Measurements from ENCODE around the gene EDC3. TPM values are rescaled to one million over a fixed set of nuclear protein-coding genes. Genes with fewer than 3 reads are reported as not detected.

The EDC3 gene
- total RNA-seq, 1 experiment from 2014 or later: 45.1 TPM

- no TSS peak for BruUV-seq (replicated peaks)
- ATAC-seq: peak; percentile 73
- Histone ChIP-seq H2AFZ (ENCODE audit: low read depth, low read length, poor library complexity, severe bottlenecking) (no peak overlapping the region), H3K9me2 (ENCODE audit: insufficient read depth) (no peaks in the 10 kb centered on the region), H4K20me1 (ENCODE audit: insufficient read depth) (no peaks in the 10 kb centered on the region), H3K27me3 (ENCODE audit: insufficient read depth, low read length) (no peaks in the 10 kb centered on the region), H3K36me3 (ENCODE audit: control insufficient read depth in 1 of 2, insufficient read depth in 2 of 2, low read length in 2 of 2) (peaks cover 3 to 5% of the 10 kb centered on the region in 2 experiments; a peak in 2 of 4 replicates), H3K27ac (ENCODE audit: low read depth, low read length) (no peak overlapping the region), H3K79me2 (ENCODE audit: insufficient read depth, low read length) (peaks cover 21% of the 10 kb centered on the region), H3K4me2 (ENCODE audit: low read length) (peak overlapping the region; percentile 45), H3K4me1 (ENCODE audit: control insufficient read depth in 1 of 2, insufficient read depth in 2 of 2, low read length in 2 of 2) (peaks cover 13 to 29% of the 10 kb centered on the region in 2 experiments), H3K9me3 (ENCODE audit: control insufficient read depth in 1 of 2, insufficient read depth in 1 of 2, low read depth in 1 of 2, low read length in 2 of 2) (no peaks in the 10 kb centered on the region), H3K9ac (ENCODE audit: low read length) (no peak overlapping the region), H3K4me3 (replicated peaks in 1 of 2; ENCODE audit: low read depth in 1 of 2, low read length in 2 of 2) (no peak overlapping the region)
- no peak for TF ChIP-seq RAD21 (IDR thresholded peaks at IDR 0.05; ENCODE audit: low read depth)
- TF ChIP-seq TCF7L2 (IDR thresholded peaks at IDR 0.05; ENCODE audit: borderline replicate concordance, extremely low read depth, insufficient read depth, insufficient read length): no peak
- TF ChIP-seq MAX (IDR thresholded peaks at IDR 0.05): no peak
- TF ChIP-seq ZBTB33 (IDR thresholded peaks at IDR 0.05; ENCODE audit: extremely low read depth, insufficient replicate concordance, low read length): no peak
- no peak for TF ChIP-seq SP1 (IDR thresholded peaks at IDR 0.05; ENCODE audit: low read depth)
- TF ChIP-seq EZH2 (IDR thresholded peaks at IDR 0.05): no peak
- no peak for TF ChIP-seq YY1 (IDR thresholded peaks at IDR 0.05; ENCODE audit: extremely low read depth, insufficient replicate concordance, low read depth, low read length)
- no peak for TF ChIP-seq CEBPB (IDR thresholded peaks at IDR 0.05; ENCODE audit: low read depth)
- no peak for TF ChIP-seq JUND (IDR thresholded peaks at IDR 0.05)
- TF ChIP-seq EGR1 (IDR thresholded peaks at IDR 0.05; ENCODE audit: low read depth): no peak
- TF ChIP-seq FOSL1 (IDR thresholded peaks at IDR 0.05; ENCODE audit: low read depth): no peak
- TF ChIP-seq EZH2phosphoT487 (IDR thresholded peaks at IDR 0.05; ENCODE audit: borderline replicate concordance): no peak
- TF ChIP-seq ATF3 (IDR thresholded peaks at IDR 0.05): no peak
- TF ChIP-seq SRF (IDR thresholded peaks at IDR 0.05; ENCODE audit: low read depth): no peak
- no peak for TF ChIP-seq CTCF (IDR thresholded peaks at IDR 0.05 in 2 of 3, conservative IDR thresholded peaks at IDR 0.05 in 1 of 3; ENCODE audit: borderline replicate concordance in 1 of 3, insufficient read depth in 1 of 3, low read depth in 2 of 3, low read length in 2 of 3)
- TF ChIP-seq CBX3 (IDR thresholded peaks at IDR 0.05; ENCODE audit: low read depth): no peak
- ChIA-PET POLR2A (no interaction called here), RAD21 (ENCODE audit: low non-redundant PET in 1 of 2, low total read pairs in 2 of 2, uncharacterized antibody in 2 of 2, unreplicated experiment in 2 of 2) (no interaction called here), CTCF (interaction anchor here (1.1 kb wide), 1 partner anchor 115 kb away, joined by 3 read pairs; no protein-coding TSS in a partner anchor)
- peak; percentile 27 for DNase-seq (ENCODE audit: low read depth, low spot score)
- intact Hi-C loops (cut with micrococcal nuclease): no loop called here
Measured at GRCh38 chr15:74653426-74654102, 42.3 kb downstream of the EDC3 start.
